Thyroid gland (tissue), 4 donors: ENCODE measurements around the gene PPP1R12B.

Experiments used
- POLR2A ChIP-seq, 2 donors: fragments of 450-650 bp; IDR thresholded peaks; one replicate each; pipeline ENCODE4 v1.6.1; 2017; ENCODE audit warnings: antibody characterized with exemption in 2 of 2, mild to moderate bottlenecking in 2 of 2, moderate library complexity in 1 of 2
- TF ChIP-seq, protein P1 (sequence below), 6 experiments: fragments of 200-600 bp in 3 of 6; fragments of 450-650 bp in 3 of 6; sonication (generic) in 3 of 6; IDR thresholded peaks; one replicate each; pipeline ENCODE4 v1.5.1; 2016 to 2019; ENCODE audit warnings: antibody characterized with exemption in 6 of 6, mild to moderate bottlenecking in 2 of 6, inconsistent platforms in 1 of 6, moderate library complexity in 1 of 6

DNA sequence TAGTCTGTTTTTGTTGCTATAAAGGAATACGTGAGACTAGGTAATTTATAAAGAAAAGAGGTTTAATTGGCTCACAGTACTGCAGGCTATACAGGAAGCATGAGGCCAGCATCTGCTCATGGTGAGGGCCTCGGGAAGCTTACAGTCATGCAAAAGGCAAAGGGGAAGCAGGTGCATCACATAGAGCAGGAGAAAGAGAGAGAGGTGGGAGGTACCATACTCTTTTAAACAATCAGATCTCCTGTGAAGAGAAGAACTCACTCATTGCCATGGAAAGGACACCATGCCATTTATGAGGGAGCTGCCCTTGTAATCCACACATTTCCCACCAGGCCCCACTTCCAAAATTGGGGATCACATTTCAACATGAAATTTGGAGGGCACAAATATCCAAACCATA is 12.7 kb downstream of the PPP1R12B start:
- TF ChIP-seq, protein P1, sequence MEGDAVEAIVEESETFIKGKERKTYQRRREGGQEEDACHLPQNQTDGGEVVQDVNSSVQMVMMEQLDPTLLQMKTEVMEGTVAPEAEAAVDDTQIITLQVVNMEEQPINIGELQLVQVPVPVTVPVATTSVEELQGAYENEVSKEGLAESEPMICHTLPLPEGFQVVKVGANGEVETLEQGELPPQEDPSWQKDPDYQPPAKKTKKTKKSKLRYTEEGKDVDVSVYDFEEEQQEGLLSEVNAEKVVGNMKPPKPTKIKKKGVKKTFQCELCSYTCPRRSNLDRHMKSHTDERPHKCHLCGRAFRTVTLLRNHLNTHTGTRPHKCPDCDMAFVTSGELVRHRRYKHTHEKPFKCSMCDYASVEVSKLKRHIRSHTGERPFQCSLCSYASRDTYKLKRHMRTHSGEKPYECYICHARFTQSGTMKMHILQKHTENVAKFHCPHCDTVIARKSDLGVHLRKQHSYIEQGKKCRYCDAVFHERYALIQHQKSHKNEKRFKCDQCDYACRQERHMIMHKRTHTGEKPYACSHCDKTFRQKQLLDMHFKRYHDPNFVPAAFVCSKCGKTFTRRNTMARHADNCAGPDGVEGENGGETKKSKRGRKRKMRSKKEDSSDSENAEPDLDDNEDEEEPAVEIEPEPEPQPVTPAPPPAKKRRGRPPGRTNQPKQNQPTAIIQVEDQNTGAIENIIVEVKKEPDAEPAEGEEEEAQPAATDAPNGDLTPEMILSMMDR (IDR thresholded peaks at IDR 0.05), result no peak
- no peak for TF ChIP-seq POLR2A (IDR thresholded peaks at IDR 0.05)
